Liver (tissue), 9 donors: Measurements from ENCODE around the gene AMOTL1. TPM values are rescaled to one million over a fixed set of nuclear protein-coding genes. Genes with fewer than 3 reads are reported as not detected.
A peak's percentile ranks its signal among the peaks of the same experiment; 100 is the strongest.

Experiments
- DNase-seq: peaks from one replicate; pipeline ENCODE4 v3.0.0-alpha.2; 2017; ENCODE audit warnings: low spot score
- H3K27ac ChIP-seq, 2 donors: one replicate each; pipeline ENCODE4 v1.7.0; 2013; ENCODE audit warnings: inconsistent platforms in 2 of 2, low read length in 2 of 2, control low read depth in 1 of 2, low read depth in 1 of 2, mild to moderate bottlenecking in 1 of 2
- H3K27me3 ChIP-seq, 4 donors: one replicate each; pipeline versions ENCODE4 v1.6.1 to v1.7.0; 2013; ENCODE audit warnings: low read length in 3 of 4, inconsistent platforms in 1 of 4, mild to moderate bottlenecking in 1 of 4, moderate library complexity in 1 of 4; ENCODE audit not compliant: control insufficient read depth in 4 of 4, insufficient read depth in 4 of 4
- H3K36me3 ChIP-seq, 4 donors: one replicate each; pipeline versions ENCODE4 v1.6.1 to v1.7.0; 2013; ENCODE audit warnings: low read length in 3 of 4, mild to moderate bottlenecking in 3 of 4, low read depth in 1 of 4, moderate library complexity in 1 of 4; ENCODE audit not compliant: control insufficient read depth in 4 of 4, insufficient read depth in 3 of 4
- H3K4me1 ChIP-seq, 4 donors: one replicate each; pipeline versions ENCODE4 v1.6.1 to v1.7.0; 2013; ENCODE audit warnings: low read length in 3 of 4, mild to moderate bottlenecking in 3 of 4, moderate library complexity in 1 of 4; ENCODE audit not compliant: control insufficient read depth in 4 of 4, insufficient read depth in 4 of 4
- H3K4me3 ChIP-seq, 3 donors: one replicate each; pipeline versions ENCODE4 v1.6.1 to v1.7.0; 2013; ENCODE audit warnings: low read length in 3 of 3, control low read depth in 1 of 3, low read depth in 1 of 3, mild to moderate bottlenecking in 1 of 3
- H3K9ac ChIP-seq, 2 donors: one replicate each; pipeline ENCODE4 v1.7.0; 2013; ENCODE audit warnings: low read length in 2 of 2, mild to moderate bottlenecking in 2 of 2, moderate library complexity in 2 of 2, control low read depth in 1 of 2, low read depth in 1 of 2
- H3K9me3 ChIP-seq, 4 donors: one replicate each; pipeline versions ENCODE4 v1.6.1 to v1.7.0; 2013; ENCODE audit warnings: low read length in 3 of 4; ENCODE audit not compliant: control insufficient read depth in 4 of 4
- FOXA2 ChIP-seq: IDR thresholded peaks from 2 replicates; pipeline ENCODE4 v1.6.1; 2016; ENCODE audit warnings: antibody characterized with exemption
- HNF4A ChIP-seq, 2 donors: conservative IDR thresholded peaks; 2 replicates each; pipeline ENCODE4 v1.6.1; 2016; ENCODE audit warnings: antibody characterized with exemption in 2 of 2, mild to moderate bottlenecking in 2 of 2
- HNF4G ChIP-seq: IDR thresholded peaks from 2 replicates; pipeline ENCODE4 v1.6.1; 2016; ENCODE audit warnings: antibody characterized with exemption
- JUND ChIP-seq, 2 donors: IDR thresholded peaks; 2 replicates each; pipeline ENCODE4 v1.6.1; 2016; ENCODE audit warnings: antibody characterized with exemption in 2 of 2
- RAD21 ChIP-seq, 2 donors: IDR thresholded peaks; 2 replicates each; pipeline ENCODE4 v1.6.1; 2016; ENCODE audit warnings: antibody characterized with exemption in 2 of 2, mild to moderate bottlenecking in 2 of 2
- RXRA ChIP-seq, 2 donors: IDR thresholded peaks; 2 replicates each; pipeline ENCODE4 v1.6.1; 2017 to 2018; ENCODE audit warnings: antibody characterized with exemption in 2 of 2, mild to moderate bottlenecking in 1 of 2
- YY1 ChIP-seq: IDR thresholded peaks from 2 replicates; pipeline ENCODE4 v1.6.1; 2016; ENCODE audit warnings: antibody characterized with exemption, mild to moderate bottlenecking
- WGBS: extraction: QIAGEN DNeasy Blood & Tissue Kit; methylation state at CpG from one replicate; pipeline ENCODE4 v1.1.7; 2013; 5-methylcytosine and 5-hydroxymethylcytosine counted together
- polyA plus RNA-seq, 2 donors: library from polyadenylated mRNA; stranded (reverse) in 1 of 2; unstranded in 1 of 2; fragments of 200-250 nt in 1 of 2; fragments of >200 nt in 1 of 2; fragmentation: Nextera tagmentation in 1 of 2; extraction: Ambion mirVana in 1 of 2; gene quantifications; one replicate each; pipeline versions ENCODE4 v1.2.1 to v1.2.3, GENCODE V29; 2013 to 2015
- total RNA-seq, 2 donors: library from RNA; depleted of rRNA; stranded (reverse); fragments of >200 nt; gene quantifications; one replicate each; pipeline ENCODE4 v1.2.3, GENCODE V29; 2014
- TF ChIP-seq, protein P1 (sequence below): IDR thresholded peaks from 2 replicates; pipeline ENCODE4 v1.6.1; 2016; ENCODE audit warnings: antibody characterized with exemption
- TF ChIP-seq, protein P2 (sequence below): IDR thresholded peaks from 2 replicates; pipeline ENCODE4 v1.6.1; 2016; ENCODE audit warnings: antibody characterized with exemption
- TF ChIP-seq, protein P3 (sequence below): IDR thresholded peaks from 2 replicates; pipeline ENCODE4 v1.6.1; 2016; ENCODE audit warnings: antibody characterized with exemption, mild to moderate bottlenecking
- donor health status: healthy.
- donor health status: healthy.
- donor health status: healthy.
- donor health status: healthy.
- donor health status: healthy.

Gene AMOTL1
- total and polyA plus RNA-seq, 4 donors = 2.2 to 29.5 (median 7.2) TPM

DNA sequence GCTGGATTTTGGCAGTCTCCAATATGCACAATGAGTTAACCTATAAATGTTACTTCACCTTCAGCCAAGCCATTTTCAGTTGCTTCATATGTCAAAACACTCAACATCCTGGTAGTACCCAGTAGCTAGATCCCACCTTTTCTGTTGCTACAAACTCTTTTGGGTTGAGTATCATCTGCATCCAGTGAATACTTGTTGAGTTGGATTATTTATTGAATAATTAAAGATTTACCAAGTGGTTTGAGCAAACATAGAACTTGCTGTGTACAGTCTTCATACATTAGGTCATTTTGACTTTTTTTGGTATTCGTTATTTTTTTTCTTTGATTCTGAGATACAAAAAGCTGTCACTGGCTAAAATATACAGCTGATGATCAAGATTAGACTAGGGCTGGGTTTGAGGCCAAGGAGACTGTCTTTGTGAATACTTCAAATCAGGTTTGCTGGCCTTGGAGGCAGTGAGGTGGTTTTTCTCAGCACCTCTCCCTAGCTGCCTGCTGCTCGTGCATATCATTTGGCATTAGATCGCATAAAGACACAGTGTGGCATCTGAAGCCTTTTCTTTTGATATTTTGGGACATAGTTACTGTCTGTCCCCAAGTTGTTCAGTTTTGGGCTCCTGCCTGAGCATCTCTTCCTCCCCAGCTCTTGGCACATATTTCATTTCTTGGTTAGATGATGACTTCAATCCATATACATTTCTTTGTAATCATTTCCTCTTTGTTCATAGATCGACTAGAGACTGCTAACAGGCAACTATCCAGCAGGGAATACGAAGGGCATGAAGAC, 62.8 kb downstream of the AMOTL1 start:
- Histone ChIP-seq H3K36me3 (peaks cover 2 to 18% (median 5%) of the 10 kb centered on the region in 4 donors), H3K27ac (peak overlapping the region in 1 of 2 donors; percentile 19), H3K4me3 (no peak overlapping the region), H3K9ac (no peak overlapping the region), H3K27me3 (no peaks in the 10 kb centered on the region), H3K9me3 (no peaks in the 10 kb centered on the region), H3K4me1 (peaks cover 9 to 69% (median 57%) of the 10 kb centered on the region in 4 donors)
- WGBS = 49% methylated on average over 5 of the region's 5 CpGs
- no peak for DNase-seq
- TF ChIP-seq HNF4G (no peak), HNF4A (conservative IDR thresholded peaks at IDR 0.05) (peak in 1 of 2 donors; percentile 7), RXRA (IDR thresholded peaks at IDR 0.05) (peak; percentile 19 to 28), YY1 (peak; percentile 15), JUND (IDR thresholded peaks at IDR 0.05) (peak in 1 of 2 donors; percentile 12), RAD21 (IDR thresholded peaks at IDR 0.05) (peak; percentile 26 to 48)

DNA sequence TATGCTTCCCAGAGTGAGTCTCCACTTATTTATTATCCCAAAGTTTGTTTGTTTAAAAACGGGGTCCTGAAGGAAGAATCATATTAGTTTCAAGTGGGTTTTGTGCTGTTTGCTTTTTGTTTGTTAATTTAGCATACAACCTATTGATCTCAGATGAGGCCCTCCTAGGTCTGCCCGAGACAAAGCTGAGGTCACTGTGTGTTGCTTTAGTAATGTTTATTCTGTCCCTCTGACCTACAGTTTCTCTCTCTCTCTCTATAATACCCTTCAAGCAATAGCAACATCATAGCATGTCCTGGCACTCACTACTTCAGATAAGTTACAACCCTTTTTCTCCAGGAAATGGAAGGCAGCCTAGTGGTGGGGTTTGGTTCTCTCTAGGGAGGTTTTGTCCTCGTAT, 63.4 kb downstream of the AMOTL1 start:
- Histone ChIP-seq H3K27me3 (no peaks in the 10 kb centered on the region), H3K36me3 (peaks cover 1 to 15% (median 3%) of the 10 kb centered on the region in 4 donors), H3K27ac (no peak overlapping the region), H3K9me3 (no peaks in the 10 kb centered on the region), H3K4me3 (no peak overlapping the region), H3K9ac (no peak overlapping the region), H3K4me1 (peaks cover 9 to 69% (median 57%) of the 10 kb centered on the region in 4 donors)
- TF ChIP-seq, protein P1, sequence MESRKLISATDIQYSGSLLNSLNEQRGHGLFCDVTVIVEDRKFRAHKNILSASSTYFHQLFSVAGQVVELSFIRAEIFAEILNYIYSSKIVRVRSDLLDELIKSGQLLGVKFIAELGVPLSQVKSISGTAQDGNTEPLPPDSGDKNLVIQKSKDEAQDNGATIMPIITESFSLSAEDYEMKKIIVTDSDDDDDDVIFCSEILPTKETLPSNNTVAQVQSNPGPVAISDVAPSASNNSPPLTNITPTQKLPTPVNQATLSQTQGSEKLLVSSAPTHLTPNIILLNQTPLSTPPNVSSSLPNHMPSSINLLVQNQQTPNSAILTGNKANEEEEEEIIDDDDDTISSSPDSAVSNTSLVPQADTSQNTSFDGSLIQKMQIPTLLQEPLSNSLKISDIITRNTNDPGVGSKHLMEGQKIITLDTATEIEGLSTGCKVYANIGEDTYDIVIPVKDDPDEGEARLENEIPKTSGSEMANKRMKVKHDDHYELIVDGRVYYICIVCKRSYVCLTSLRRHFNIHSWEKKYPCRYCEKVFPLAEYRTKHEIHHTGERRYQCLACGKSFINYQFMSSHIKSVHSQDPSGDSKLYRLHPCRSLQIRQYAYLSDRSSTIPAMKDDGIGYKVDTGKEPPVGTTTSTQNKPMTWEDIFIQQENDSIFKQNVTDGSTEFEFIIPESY = no peak
- TF ChIP-seq, protein P2, sequence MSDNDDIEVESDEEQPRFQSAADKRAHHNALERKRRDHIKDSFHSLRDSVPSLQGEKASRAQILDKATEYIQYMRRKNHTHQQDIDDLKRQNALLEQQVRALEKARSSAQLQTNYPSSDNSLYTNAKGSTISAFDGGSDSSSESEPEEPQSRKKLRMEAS = no peak
- TF ChIP-seq, protein P3, sequence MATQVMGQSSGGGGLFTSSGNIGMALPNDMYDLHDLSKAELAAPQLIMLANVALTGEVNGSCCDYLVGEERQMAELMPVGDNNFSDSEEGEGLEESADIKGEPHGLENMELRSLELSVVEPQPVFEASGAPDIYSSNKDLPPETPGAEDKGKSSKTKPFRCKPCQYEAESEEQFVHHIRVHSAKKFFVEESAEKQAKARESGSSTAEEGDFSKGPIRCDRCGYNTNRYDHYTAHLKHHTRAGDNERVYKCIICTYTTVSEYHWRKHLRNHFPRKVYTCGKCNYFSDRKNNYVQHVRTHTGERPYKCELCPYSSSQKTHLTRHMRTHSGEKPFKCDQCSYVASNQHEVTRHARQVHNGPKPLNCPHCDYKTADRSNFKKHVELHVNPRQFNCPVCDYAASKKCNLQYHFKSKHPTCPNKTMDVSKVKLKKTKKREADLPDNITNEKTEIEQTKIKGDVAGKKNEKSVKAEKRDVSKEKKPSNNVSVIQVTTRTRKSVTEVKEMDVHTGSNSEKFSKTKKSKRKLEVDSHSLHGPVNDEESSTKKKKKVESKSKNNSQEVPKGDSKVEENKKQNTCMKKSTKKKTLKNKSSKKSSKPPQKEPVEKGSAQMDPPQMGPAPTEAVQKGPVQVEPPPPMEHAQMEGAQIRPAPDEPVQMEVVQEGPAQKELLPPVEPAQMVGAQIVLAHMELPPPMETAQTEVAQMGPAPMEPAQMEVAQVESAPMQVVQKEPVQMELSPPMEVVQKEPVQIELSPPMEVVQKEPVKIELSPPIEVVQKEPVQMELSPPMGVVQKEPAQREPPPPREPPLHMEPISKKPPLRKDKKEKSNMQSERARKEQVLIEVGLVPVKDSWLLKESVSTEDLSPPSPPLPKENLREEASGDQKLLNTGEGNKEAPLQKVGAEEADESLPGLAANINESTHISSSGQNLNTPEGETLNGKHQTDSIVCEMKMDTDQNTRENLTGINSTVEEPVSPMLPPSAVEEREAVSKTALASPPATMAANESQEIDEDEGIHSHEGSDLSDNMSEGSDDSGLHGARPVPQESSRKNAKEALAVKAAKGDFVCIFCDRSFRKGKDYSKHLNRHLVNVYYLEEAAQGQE = no peak
- TF ChIP-seq HNF4A (conservative IDR thresholded peaks at IDR 0.05) = peak in 1 of 2 donors; percentile 13
- TF ChIP-seq FOXA2 = no peak
- peak in 1 of 2 donors; percentile 12 for TF ChIP-seq RXRA (IDR thresholded peaks at IDR 0.05)
- TF ChIP-seq YY1 = no peak
- no peak for DNase-seq
- WGBS = 38% methylated on average over 3 of the region's 3 CpGs
